ENCODE measurements around the gene SLC27A5.

DNA sequence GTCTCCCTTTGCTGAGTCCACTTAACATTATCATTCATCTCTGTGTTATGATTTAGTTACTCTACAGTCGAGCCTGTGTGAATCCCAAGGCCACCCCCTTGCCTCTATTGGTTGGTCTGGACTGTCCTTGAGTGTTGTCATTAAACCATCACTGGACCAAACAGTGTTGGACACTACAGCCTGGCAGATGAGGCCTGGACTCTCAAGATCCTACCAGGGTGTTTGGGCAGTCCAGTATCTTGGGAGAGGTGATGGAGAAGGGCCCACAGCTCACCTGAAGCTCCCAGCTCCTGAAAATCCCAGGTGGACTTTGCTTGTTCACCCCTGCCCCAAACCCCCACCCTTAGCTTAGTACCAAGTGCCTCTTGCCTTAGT is 39.3 kb upstream of the SLC27A5 start:
- TF ChIP-seq, protein P1, sequence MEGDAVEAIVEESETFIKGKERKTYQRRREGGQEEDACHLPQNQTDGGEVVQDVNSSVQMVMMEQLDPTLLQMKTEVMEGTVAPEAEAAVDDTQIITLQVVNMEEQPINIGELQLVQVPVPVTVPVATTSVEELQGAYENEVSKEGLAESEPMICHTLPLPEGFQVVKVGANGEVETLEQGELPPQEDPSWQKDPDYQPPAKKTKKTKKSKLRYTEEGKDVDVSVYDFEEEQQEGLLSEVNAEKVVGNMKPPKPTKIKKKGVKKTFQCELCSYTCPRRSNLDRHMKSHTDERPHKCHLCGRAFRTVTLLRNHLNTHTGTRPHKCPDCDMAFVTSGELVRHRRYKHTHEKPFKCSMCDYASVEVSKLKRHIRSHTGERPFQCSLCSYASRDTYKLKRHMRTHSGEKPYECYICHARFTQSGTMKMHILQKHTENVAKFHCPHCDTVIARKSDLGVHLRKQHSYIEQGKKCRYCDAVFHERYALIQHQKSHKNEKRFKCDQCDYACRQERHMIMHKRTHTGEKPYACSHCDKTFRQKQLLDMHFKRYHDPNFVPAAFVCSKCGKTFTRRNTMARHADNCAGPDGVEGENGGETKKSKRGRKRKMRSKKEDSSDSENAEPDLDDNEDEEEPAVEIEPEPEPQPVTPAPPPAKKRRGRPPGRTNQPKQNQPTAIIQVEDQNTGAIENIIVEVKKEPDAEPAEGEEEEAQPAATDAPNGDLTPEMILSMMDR (IDR thresholded peaks at IDR 0.05) = no peak
- TF ChIP-seq POLR2AphosphoS5 (IDR thresholded peaks at IDR 0.05) = no peak
